GM19372 (cell line): ENCODE data around the gene MRGPRG.

Experiments
- ATAC-seq: cut with Tn5 transposase; IDR thresholded peaks from one replicate; pipeline ENCODE4 v1.9.1; 2021; ENCODE audit warnings: mild to moderate bottlenecking, low read depth, moderate library complexity; ENCODE audit not compliant: unreplicated experiment

Gene MRGPRG

GRCh38 chr11:3226846-3227567 is 8.4 kb upstream of the MRGPRG start:
- ATAC-seq: no peak

- no peak for ATAC-seq
Observed at GRCh38 chr11:3225826-3226750, 7.5 kb upstream of the MRGPRG start.

DNA sequence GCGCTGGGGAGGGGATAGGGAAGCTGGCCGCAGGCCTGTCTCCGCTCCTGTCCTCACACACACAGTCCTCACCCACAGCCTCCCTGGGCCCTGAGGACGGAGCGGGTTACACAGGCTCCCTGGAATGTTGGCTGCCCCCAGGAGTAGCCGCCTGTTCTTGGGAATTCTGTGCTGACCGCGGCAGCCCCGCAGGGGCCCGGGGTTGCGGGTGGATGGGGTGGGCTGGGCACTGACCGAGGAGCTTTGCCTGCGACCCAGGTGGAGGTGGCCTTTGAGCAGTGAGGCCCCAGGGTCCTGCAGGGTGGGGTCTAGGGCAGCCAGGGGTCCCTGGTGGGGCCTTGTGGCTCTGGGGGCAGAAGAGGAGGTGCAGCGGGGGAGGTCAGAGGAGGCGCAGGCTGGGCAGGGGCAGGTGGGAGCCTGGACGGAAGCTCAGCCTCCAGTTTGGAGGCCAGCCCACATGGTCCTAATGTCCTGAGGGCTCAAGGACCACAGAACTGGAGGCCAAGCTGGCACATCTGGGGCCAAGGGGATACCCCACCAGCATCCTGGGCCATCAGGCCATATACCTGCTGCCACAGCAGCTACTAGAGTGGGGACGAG is 6.6 kb upstream of the MRGPRG start:
- ATAC-seq: no peak

GRCh38 chr11:3224401-3225057 is 5.9 kb upstream of the MRGPRG start:
- ATAC-seq: no peak

GRCh38 chr11:3223932-3224381 is 5.3 kb upstream of the MRGPRG start:
- ATAC-seq: no peak

- ATAC-seq: no peak
Observed at GRCh38 chr11:3222941-3223915, 4.6 kb upstream of the MRGPRG start.

DNA sequence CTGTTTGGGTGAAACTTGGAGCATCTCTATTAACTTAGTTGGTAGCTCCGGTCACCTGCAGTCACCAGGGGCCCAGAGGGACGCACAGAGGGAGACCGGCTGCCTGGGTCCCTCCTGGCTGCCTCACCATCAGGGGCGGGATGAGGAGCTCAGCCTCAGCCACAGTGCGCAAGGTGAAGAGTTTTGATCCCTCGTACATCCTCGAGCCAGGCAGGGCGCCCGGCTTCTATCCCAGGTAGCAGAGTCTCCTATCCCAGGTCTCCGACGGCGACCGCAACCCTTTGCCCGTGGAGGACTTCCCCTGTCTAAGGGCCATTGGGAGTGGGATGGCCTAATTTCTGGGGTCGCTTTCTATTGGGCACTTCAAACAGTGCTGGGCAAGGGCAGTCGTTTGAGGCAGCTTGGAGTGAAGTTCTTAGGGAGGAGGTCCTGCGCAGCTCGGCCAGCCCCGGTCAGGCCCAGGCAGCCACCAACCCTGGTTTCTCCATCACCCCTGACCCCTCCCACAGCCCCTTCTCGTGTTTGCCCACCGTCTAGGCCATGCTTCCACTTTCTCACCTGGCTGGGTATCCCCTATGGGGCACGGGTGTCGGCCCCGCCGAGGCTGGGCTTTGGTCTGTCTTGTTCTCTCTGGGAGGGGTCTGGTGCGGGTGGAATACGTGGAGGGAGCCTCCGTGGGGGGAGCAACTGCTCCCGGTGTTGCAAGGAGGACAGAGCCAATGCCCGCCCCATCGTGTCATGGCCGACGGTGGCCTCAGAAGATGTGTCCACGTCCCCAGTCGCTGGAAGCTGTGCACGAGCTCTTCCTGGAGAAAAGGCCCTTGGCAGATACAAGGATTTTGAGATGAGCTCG is 3.6 kb upstream of the MRGPRG start:
- ATAC-seq: no peak

DNA sequence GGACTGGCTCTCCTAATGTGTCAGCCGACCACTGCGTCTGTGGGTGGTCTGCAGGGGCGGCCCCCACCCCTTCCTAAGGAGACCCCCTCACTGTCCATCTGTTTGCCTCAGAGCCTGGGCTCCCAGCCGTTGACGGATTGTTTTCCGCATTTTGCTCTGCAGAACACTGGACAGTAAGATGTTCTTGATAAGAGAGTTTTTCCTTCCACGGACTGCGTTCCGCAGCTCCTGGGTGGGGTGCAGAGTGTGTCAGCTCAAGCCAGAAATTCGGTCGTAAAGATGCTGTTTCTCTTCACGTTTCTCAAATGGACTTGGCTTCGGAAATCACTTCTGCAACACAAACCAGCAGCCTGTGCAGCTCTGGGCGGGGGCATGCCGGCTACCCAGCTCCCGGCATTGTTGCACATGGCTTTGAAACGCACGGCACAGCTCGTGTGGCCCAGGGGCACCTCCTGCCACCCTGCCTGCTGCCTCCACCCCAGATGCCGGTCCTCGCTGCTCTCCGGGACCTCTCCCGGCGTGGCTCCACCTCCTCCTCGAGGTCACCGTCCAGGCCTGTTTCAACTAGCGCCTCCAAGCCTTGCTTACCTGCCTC is 2.9 kb upstream of the MRGPRG start:
- ATAC-seq: no peak

DNA sequence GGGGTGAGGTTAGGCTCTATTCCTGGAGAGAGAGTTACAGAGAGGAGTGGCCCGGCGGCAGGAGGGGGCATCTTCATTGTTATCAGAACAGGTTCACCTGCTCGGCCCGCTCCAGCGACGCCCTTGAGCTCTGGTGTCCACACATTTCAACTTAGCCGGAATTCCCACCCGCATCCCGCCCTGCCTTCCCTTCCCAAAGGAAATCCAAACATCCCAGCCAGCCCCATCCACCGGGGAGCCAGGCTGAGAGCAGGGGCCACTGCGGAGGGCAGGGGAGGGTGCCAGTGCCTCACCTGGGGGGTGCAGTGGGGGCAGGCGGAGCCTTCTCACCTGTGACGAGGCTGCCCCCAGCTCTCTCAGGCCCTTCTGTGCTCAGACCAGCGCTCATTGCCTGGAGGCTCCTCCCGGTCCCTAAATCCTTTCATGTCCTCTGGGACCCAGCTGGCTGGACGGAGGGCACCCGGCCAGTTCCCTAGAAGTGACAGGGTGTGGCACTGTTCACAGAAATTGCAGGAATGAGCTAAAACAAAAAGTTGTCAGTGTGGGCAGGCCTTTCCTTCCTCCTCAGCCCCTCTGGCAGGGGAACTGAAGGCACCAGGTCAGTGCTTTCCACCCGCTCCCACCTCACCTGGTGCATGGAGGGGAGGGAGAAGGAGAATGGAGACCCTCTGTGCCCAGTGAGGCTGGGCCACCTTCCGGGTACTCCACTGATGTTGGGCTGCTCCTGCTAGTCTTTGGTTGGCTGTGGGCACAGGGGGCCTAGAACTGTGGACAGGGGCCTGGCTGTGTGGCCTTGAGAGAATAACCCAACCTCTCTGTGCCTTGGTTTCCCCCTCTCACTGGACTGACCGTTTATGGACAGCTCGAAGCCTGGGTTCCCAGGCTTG is 2.2 kb upstream of the MRGPRG start:
- no peak for ATAC-seq

DNA sequence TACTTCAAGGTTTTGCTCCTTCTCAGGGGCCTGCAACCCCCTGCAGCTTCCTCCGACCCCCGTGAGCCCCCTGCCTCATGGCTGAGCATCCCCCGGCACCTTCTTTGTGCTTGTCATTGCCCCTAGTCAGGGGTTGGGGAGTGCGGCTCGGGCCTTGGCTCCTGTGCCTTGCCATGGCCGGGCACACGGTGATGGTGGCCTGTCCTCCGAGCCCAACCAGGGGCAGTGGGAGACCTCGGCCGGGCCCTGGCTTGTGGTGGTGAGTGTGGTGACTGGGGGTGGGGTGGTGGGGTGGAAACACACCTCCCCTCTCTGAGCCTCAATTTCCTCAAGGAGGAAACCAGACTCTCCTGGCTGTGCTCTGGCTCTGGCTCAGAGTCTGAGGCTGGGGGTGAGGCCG is 1.5 kb upstream of the MRGPRG start:
- no peak for ATAC-seq

GRCh38 chr11:3219281-3219892 is 774 bp upstream of the MRGPRG start:
- ATAC-seq: no peak

GRCh38 chr11:3217818-3218482 is 663 bp downstream of the MRGPRG start:
- no peak for ATAC-seq

GRCh38 chr11:3216027-3216525 is 2.5 kb downstream of the MRGPRG start:
- ATAC-seq: no peak

GRCh38 chr11:3215346-3216026 is 3.1 kb downstream of the MRGPRG start:
- ATAC-seq: no peak

DNA sequence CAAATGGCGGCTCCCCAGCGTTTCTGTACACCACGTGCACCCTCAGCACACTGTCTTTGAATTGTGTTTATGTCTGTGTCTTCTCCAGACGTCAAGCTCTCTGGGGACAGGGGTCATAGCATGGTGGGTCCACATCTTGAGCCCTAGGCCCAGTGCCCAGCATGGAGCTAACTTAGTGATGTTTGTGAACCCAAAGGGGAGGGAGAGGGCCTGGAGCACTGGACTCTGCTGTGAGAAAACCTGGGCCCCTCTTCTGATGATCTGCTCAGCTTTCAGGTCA is 4.3 kb downstream of the MRGPRG start:
- ATAC-seq: no peak
